OCI-LY1 (cell line): ENCODE results near the gene GRIK3.

Experiments used
- CTCF ChIP-seq: fragments of 200-600 bp; sonication (generic), shearing (Covaris generic); IDR thresholded peaks from 2 replicates; pipeline ENCODE4 v1.5.1; 2017; ENCODE audit warnings: mild to moderate bottlenecking, antibody characterized with exemption, low read length, moderate library complexity, mixed read lengths
- EZH2 ChIP-seq: fragments of 200-600 bp; sonication (generic), shearing (Covaris generic); IDR thresholded peaks from 2 replicates; pipeline ENCODE4 v1.8.0; 2017; ENCODE audit warnings: borderline replicate concordance, mixed run types, mild to moderate bottlenecking, antibody characterized with exemption, low read length, moderate library complexity, mixed read lengths

DNA sequence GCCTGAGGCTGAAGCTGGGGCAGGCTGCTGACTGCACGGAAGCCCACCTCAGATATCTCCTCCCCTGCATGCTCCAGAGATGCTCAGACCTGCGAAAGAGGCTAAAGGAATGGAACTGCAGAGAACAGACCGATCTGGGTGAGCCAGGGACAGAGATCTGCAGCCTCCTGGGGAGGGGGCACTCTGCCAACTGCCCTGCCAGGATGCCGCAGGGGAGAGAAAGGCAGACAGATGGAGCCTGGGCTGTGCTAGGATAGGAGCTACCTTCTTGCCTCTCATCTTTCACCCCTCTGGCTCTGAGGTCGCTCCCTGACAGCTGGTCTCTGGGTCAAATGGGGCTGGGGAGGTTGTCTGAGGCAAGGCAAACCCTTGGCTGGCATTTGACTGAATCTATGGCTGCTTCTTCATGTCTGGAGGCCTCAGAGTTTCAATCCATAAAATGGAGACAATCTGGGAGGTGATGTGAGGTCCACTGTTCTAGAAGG is 238.2 kb downstream of the GRIK3 start:
- no peak for TF ChIP-seq CTCF
- TF ChIP-seq EZH2: no peak
